Activated T-cell treated with anti-CD3 and anti-CD28 coated beads, Interleukin-2, amount 50 U/mL, for 4 hours (primary cell): Measurements from ENCODE around the gene RBMX. TPM values are rescaled to one million over a fixed set of nuclear protein-coding genes. Genes with fewer than 3 reads are reported as not detected.
A peak's percentile ranks its signal among the peaks of the same experiment; 100 is the strongest.

Experiments used
- ATAC-seq, 2 donors: fragments of 200-7000 bp; cut with Tn5 transposase; one replicate each; pipeline ENCODE4 v1.10.0; 2021
- DNase-seq: peaks from one replicate; pipeline ENCODE4 v3.0.0-alpha.2; 2020
- H3K27me3 Mint-ChIP-seq: one replicate; pipeline ENCODE4 v1.8.0; 2021; ENCODE audit warnings: low read depth, mixed read lengths
- H3K36me3 Mint-ChIP-seq: one replicate; pipeline ENCODE4 v1.8.0; 2022; ENCODE audit warnings: mixed read lengths; ENCODE audit not compliant: insufficient read depth
- H3K4me1 Mint-ChIP-seq: one replicate; pipeline ENCODE4 v1.8.0; 2021; ENCODE audit warnings: low read depth, mixed read lengths
- H3K4me3 Mint-ChIP-seq: one replicate; pipeline ENCODE4 v1.8.0; 2021; ENCODE audit warnings: mild to moderate bottlenecking, moderate library complexity, mixed read lengths
- H3K9me3 Mint-ChIP-seq: one replicate; pipeline ENCODE4 v1.8.0; 2021; ENCODE audit warnings: mixed read lengths
- total RNA-seq, 3 donors: library from RNA; stranded (reverse); gene quantifications; one replicate each; pipeline ENCODE4 v1.2.1, GENCODE V29; 2021

Gene RBMX
- total RNA-seq, 3 donors from 2014 or later, result 395 to 431 (median 415) TPM

- H3K4me1 Mint-ChIP-seq, result peaks cover 44% of the 10 kb centered on the region
- no peaks in the 10 kb centered on the region for H3K27me3 Mint-ChIP-seq
- DNase-seq (no peak), ATAC-seq (no peak)
- H3K4me3 Mint-ChIP-seq, result no peak overlapping the region
- H3K36me3 Mint-ChIP-seq, result peaks cover 25% of the 10 kb centered on the region
- no peaks in the 10 kb centered on the region for H3K9me3 Mint-ChIP-seq
Measured at GRCh38 chrX:136867096-136867491, 13.4 kb downstream of the RBMX start.

- peaks cover 23% of the 10 kb centered on the region for H3K36me3 Mint-ChIP-seq
- no peaks in the 10 kb centered on the region for H3K9me3 Mint-ChIP-seq
- H3K4me3 Mint-ChIP-seq, result no peak overlapping the region
- no peaks in the 10 kb centered on the region for H3K27me3 Mint-ChIP-seq
- no peak for ATAC-seq
- no peak for DNase-seq
- peaks cover 44% of the 10 kb centered on the region for H3K4me1 Mint-ChIP-seq
Measured at GRCh38 chrX:136866337-136867095, 14.0 kb downstream of the RBMX start.

GRCh38 chrX:136865270-136866158, 15.0 kb downstream of the RBMX start:
- peaks cover 23% of the 10 kb centered on the region for H3K36me3 Mint-ChIP-seq
- H3K4me1 Mint-ChIP-seq, result peaks cover 44% of the 10 kb centered on the region
- no peaks in the 10 kb centered on the region for H3K27me3 Mint-ChIP-seq
- no peak overlapping the region for H3K4me3 Mint-ChIP-seq
- ATAC-seq (peak; percentile 32 to 49), DNase-seq (no peak)
- no peaks in the 10 kb centered on the region for H3K9me3 Mint-ChIP-seq

GRCh38 chrX:136863826-136864225, 16.7 kb downstream of the RBMX start:
- no peaks in the 10 kb centered on the region for H3K9me3 Mint-ChIP-seq
- DNase-seq (no peak), ATAC-seq (no peak)
- H3K4me1 Mint-ChIP-seq, result peaks cover 34% of the 10 kb centered on the region
- peaks cover 20% of the 10 kb centered on the region for H3K36me3 Mint-ChIP-seq
- no peak overlapping the region for H3K4me3 Mint-ChIP-seq
- H3K27me3 Mint-ChIP-seq, result no peaks in the 10 kb centered on the region

- no peak for DNase-seq
- Mint-ChIP-seq H3K27me3 (no peaks in the 10 kb centered on the region), H3K36me3 (peaks cover 26% of the 10 kb centered on the region), H3K4me3 (no peak overlapping the region), H3K4me1 (peaks cover 37% of the 10 kb centered on the region), H3K9me3 (no peaks in the 10 kb centered on the region)
- no peak for ATAC-seq
Measured at GRCh38 chrX:136862546-136862945, 18.0 kb downstream of the RBMX start.

GRCh38 chrX:136861877-136862276, 18.6 kb downstream of the RBMX start:
- Mint-ChIP-seq H3K4me1 (peaks cover 32% of the 10 kb centered on the region), H3K4me3 (no peak overlapping the region), H3K9me3 (no peaks in the 10 kb centered on the region), H3K36me3 (peaks cover 21% of the 10 kb centered on the region), H3K27me3 (no peaks in the 10 kb centered on the region)
- ATAC-seq (no peak), DNase-seq (no peak)

- DNase-seq, result no peak
- Mint-ChIP-seq H3K27me3 (no peaks in the 10 kb centered on the region), H3K9me3 (no peaks in the 10 kb centered on the region), H3K4me3 (no peak overlapping the region), H3K36me3 (peaks cover 24% of the 10 kb centered on the region), H3K4me1 (peaks cover 25% of the 10 kb centered on the region)
- peak; percentile 60 to 72 for ATAC-seq
Measured at GRCh38 chrX:136858007-136858756, 22.3 kb downstream of the RBMX start.

GRCh38 chrX:136856551-136856950, 24.0 kb downstream of the RBMX start:
- Mint-ChIP-seq H3K4me1 (peaks cover 21% of the 10 kb centered on the region), H3K36me3 (peaks cover 23% of the 10 kb centered on the region), H3K27me3 (no peaks in the 10 kb centered on the region), H3K9me3 (no peaks in the 10 kb centered on the region), H3K4me3 (no peak overlapping the region)
- DNase-seq (no peak), ATAC-seq (no peak)

GRCh38 chrX:136856050-136856449, 24.5 kb downstream of the RBMX start:
- Mint-ChIP-seq H3K4me1 (peaks cover 21% of the 10 kb centered on the region), H3K27me3 (no peaks in the 10 kb centered on the region), H3K4me3 (no peak overlapping the region), H3K9me3 (no peaks in the 10 kb centered on the region), H3K36me3 (peaks cover 24% of the 10 kb centered on the region)
- ATAC-seq (no peak), DNase-seq (no peak)

- H3K9me3 Mint-ChIP-seq, result no peaks in the 10 kb centered on the region
- no peaks in the 10 kb centered on the region for H3K27me3 Mint-ChIP-seq
- DNase-seq (no peak), ATAC-seq (no peak)
- H3K36me3 Mint-ChIP-seq, result peaks cover 16% of the 10 kb centered on the region
- no peak overlapping the region for H3K4me3 Mint-ChIP-seq
- H3K4me1 Mint-ChIP-seq, result peaks cover 10% of the 10 kb centered on the region
Measured at GRCh38 chrX:136851526-136851925, 29.0 kb downstream of the RBMX start.

GRCh38 chrX:136850441-136851175, 29.9 kb downstream of the RBMX start:
- Mint-ChIP-seq H3K36me3 (peaks cover 16% of the 10 kb centered on the region), H3K27me3 (no peaks in the 10 kb centered on the region), H3K4me1 (peaks cover 6% of the 10 kb centered on the region), H3K4me3 (no peak overlapping the region), H3K9me3 (no peaks in the 10 kb centered on the region)
- DNase-seq (no peak), ATAC-seq (no peak)

- no peak for ATAC-seq
- peaks cover 16% of the 10 kb centered on the region for H3K36me3 Mint-ChIP-seq
- no peaks in the 10 kb centered on the region for H3K9me3 Mint-ChIP-seq
- no peak for DNase-seq
- no peaks in the 10 kb centered on the region for H3K27me3 Mint-ChIP-seq
- H3K4me1 Mint-ChIP-seq, result peaks cover 6% of the 10 kb centered on the region
- H3K4me3 Mint-ChIP-seq, result no peak overlapping the region
Measured at GRCh38 chrX:136849395-136849794, 31.1 kb downstream of the RBMX start.

GRCh38 chrX:136847874-136848273, 32.7 kb downstream of the RBMX start:
- peaks cover 9% of the 10 kb centered on the region for H3K36me3 Mint-ChIP-seq
- H3K4me3 Mint-ChIP-seq, result no peak overlapping the region
- H3K9me3 Mint-ChIP-seq, result no peaks in the 10 kb centered on the region
- peaks cover 2% of the 10 kb centered on the region for H3K4me1 Mint-ChIP-seq
- DNase-seq (no peak), ATAC-seq (no peak)
- H3K27me3 Mint-ChIP-seq, result no peaks in the 10 kb centered on the region

GRCh38 chrX:136839196-136839595, 41.3 kb downstream of the RBMX start:
- no peak overlapping the region for H3K4me3 Mint-ChIP-seq
- peaks cover 3% of the 10 kb centered on the region for H3K36me3 Mint-ChIP-seq
- H3K27me3 Mint-ChIP-seq, result no peaks in the 10 kb centered on the region
- DNase-seq, result no peak
- no peak for ATAC-seq
- peaks cover 4% of the 10 kb centered on the region for H3K4me1 Mint-ChIP-seq
- no peaks in the 10 kb centered on the region for H3K9me3 Mint-ChIP-seq
